ENCODE results near the gene ADAMTS7.
A peak's percentile ranks its signal among the peaks of the same experiment; 100 is the strongest.

ADAMTS7 gene

GRCh38 chr15:78717956-78718656 lies 93.2 kb downstream of the ADAMTS7 start:
- no peak overlapping the region for H3K4me3 ChIP-seq (IDR thresholded peaks at IDR 0.05; ENCODE audit: insufficient read depth, low read depth, low read length)
- H3K9ac ChIP-seq = no peak overlapping the region
- H3K4me2 ChIP-seq = no peak overlapping the region
- no peaks in the 10 kb centered on the region for H3K79me2 ChIP-seq (ENCODE audit: insufficient read depth, low read depth)
- no peak overlapping the region for H3K27ac ChIP-seq
- peaks cover 8% of the 10 kb centered on the region for H3K4me1 ChIP-seq (ENCODE audit: low read depth, poor library complexity, severe bottlenecking)
- no peaks in the 10 kb centered on the region for H3K36me3 ChIP-seq (ENCODE audit: insufficient read depth)
- no peak overlapping the region for H2AFZ ChIP-seq (ENCODE audit: low read depth)
- no peaks in the 10 kb centered on the region for H4K20me1 ChIP-seq (ENCODE audit: insufficient read depth)
- no peaks in the 10 kb centered on the region for H3K27me3 ChIP-seq (ENCODE audit: insufficient read depth, low read depth)
- TF ChIP-seq, protein P1, sequence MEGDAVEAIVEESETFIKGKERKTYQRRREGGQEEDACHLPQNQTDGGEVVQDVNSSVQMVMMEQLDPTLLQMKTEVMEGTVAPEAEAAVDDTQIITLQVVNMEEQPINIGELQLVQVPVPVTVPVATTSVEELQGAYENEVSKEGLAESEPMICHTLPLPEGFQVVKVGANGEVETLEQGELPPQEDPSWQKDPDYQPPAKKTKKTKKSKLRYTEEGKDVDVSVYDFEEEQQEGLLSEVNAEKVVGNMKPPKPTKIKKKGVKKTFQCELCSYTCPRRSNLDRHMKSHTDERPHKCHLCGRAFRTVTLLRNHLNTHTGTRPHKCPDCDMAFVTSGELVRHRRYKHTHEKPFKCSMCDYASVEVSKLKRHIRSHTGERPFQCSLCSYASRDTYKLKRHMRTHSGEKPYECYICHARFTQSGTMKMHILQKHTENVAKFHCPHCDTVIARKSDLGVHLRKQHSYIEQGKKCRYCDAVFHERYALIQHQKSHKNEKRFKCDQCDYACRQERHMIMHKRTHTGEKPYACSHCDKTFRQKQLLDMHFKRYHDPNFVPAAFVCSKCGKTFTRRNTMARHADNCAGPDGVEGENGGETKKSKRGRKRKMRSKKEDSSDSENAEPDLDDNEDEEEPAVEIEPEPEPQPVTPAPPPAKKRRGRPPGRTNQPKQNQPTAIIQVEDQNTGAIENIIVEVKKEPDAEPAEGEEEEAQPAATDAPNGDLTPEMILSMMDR (conservative IDR thresholded peaks at IDR 0.05; ENCODE audit: low read depth, low read length) = no peak

DNA sequence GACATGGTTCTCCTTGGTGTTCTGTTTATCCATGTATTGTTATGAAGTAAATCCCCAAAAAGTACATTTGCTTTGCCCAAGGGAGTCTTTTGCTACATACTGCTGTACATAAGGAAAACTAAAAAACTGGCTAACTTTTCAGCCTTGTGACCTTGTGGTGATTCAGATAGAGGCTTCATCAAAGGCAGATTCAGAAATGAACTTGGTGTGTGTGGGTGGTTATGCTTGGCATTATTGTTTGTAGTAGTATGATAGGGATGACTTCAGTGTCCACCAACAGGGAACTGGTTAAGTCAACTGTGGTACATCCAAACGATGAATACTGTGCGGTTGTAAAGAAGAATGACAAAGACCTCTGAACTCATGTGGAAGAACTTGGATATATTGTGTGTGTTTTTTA lies 94.6 kb downstream of the ADAMTS7 start:
- no peak overlapping the region for H3K4me3 ChIP-seq (IDR thresholded peaks at IDR 0.05; ENCODE audit: insufficient read depth, low read depth, low read length)
- H3K4me1 ChIP-seq (ENCODE audit: low read depth, poor library complexity, severe bottlenecking) = peaks cover 8% of the 10 kb centered on the region
- H4K20me1 ChIP-seq (ENCODE audit: insufficient read depth) = no peaks in the 10 kb centered on the region
- no peak overlapping the region for H3K27ac ChIP-seq
- H3K36me3 ChIP-seq (ENCODE audit: insufficient read depth) = no peaks in the 10 kb centered on the region
- no peak overlapping the region for H2AFZ ChIP-seq (ENCODE audit: low read depth)
- no peaks in the 10 kb centered on the region for H3K27me3 ChIP-seq (ENCODE audit: insufficient read depth, low read depth)
- H3K79me2 ChIP-seq (ENCODE audit: insufficient read depth, low read depth) = no peaks in the 10 kb centered on the region
- no peak overlapping the region for H3K9ac ChIP-seq
- TF ChIP-seq, protein P1 (conservative IDR thresholded peaks at IDR 0.05; ENCODE audit: low read depth, low read length) = no peak
- H3K4me2 ChIP-seq = no peak overlapping the region

DNA sequence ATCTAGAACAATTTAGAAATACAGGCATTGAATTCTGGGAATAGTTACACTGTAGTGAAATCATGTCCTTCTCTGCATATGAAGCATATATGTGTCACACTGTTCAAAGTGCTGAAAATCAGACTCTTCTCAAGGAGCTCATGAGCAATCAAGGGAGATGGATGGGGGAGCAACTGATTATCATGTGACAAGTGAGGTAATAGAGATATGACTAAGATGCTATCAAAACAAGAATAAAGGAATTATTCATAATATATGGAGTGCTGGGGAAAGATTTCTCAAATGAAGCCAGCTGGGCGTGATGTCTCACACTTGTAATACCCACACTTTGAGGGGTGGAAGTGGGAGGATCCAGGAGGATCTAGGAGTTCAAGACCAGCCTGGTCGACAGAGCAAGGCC lies 95.3 kb downstream of the ADAMTS7 start:
- Histone ChIP-seq H2AFZ (ENCODE audit: low read depth) (no peak overlapping the region), H4K20me1 (ENCODE audit: insufficient read depth) (no peaks in the 10 kb centered on the region), H3K36me3 (ENCODE audit: insufficient read depth) (no peaks in the 10 kb centered on the region), H3K4me2 (no peak overlapping the region), H3K27me3 (ENCODE audit: insufficient read depth, low read depth) (no peaks in the 10 kb centered on the region), H3K27ac (no peak overlapping the region), H3K4me1 (ENCODE audit: low read depth, poor library complexity, severe bottlenecking) (peaks cover 8% of the 10 kb centered on the region), H3K79me2 (ENCODE audit: insufficient read depth, low read depth) (no peaks in the 10 kb centered on the region), H3K9ac (no peak overlapping the region), H3K4me3 (IDR thresholded peaks at IDR 0.05; ENCODE audit: insufficient read depth, low read depth, low read length) (no peak overlapping the region)
- TF ChIP-seq, protein P1 (conservative IDR thresholded peaks at IDR 0.05; ENCODE audit: low read depth, low read length) = no peak

DNA sequence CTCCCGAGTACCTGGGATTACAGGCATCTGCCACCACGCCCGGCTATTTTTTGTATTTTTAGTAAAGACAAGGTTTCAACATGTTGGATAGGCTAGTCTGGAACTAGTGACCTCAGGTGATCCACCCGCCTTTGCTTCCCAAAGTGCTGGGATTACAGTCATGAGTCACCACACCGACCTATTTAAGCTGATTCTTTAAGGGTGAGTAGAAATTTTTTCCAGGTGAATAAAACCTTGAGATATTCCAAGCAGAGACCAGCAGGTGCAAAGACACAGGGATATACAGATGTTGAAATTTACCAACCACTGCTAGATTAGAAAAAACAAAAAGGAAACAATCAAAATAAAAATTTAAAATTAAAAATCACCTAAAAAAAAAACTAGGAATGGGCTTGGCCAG lies 95.8 kb downstream of the ADAMTS7 start:
- Histone ChIP-seq H3K36me3 (ENCODE audit: insufficient read depth) (no peaks in the 10 kb centered on the region), H3K79me2 (ENCODE audit: insufficient read depth, low read depth) (no peaks in the 10 kb centered on the region), H3K4me3 (IDR thresholded peaks at IDR 0.05; ENCODE audit: insufficient read depth, low read depth, low read length) (no peak overlapping the region), H3K4me1 (ENCODE audit: low read depth, poor library complexity, severe bottlenecking) (peaks cover 8% of the 10 kb centered on the region), H3K4me2 (no peak overlapping the region), H2AFZ (ENCODE audit: low read depth) (peak overlapping the region; percentile 20; the same call in 1 of the 2 replicates), H3K27me3 (ENCODE audit: insufficient read depth, low read depth) (no peaks in the 10 kb centered on the region), H3K9ac (no peak overlapping the region), H4K20me1 (ENCODE audit: insufficient read depth) (no peaks in the 10 kb centered on the region), H3K27ac (no peak overlapping the region)
- TF ChIP-seq, protein P1 (conservative IDR thresholded peaks at IDR 0.05; ENCODE audit: low read depth, low read length) = no peak

Measured in KMS-11 (cell line).